DMS 273 treated with DMSO at 0.1 percent for 48 hours (cell line): ENCODE measurements around the gene GIT2.
"Not testable (repeated sequence)": the region's sequence is repeated elsewhere in the genome, so short reads cannot be mapped to it uniquely, and the experiment has no call there.

ENCODE experiments used
- DNase-seq: peaks from one replicate; lab custom pipeline; 2025; lab: John Stamatoyannopoulos, UW

GIT2 gene

DNA sequence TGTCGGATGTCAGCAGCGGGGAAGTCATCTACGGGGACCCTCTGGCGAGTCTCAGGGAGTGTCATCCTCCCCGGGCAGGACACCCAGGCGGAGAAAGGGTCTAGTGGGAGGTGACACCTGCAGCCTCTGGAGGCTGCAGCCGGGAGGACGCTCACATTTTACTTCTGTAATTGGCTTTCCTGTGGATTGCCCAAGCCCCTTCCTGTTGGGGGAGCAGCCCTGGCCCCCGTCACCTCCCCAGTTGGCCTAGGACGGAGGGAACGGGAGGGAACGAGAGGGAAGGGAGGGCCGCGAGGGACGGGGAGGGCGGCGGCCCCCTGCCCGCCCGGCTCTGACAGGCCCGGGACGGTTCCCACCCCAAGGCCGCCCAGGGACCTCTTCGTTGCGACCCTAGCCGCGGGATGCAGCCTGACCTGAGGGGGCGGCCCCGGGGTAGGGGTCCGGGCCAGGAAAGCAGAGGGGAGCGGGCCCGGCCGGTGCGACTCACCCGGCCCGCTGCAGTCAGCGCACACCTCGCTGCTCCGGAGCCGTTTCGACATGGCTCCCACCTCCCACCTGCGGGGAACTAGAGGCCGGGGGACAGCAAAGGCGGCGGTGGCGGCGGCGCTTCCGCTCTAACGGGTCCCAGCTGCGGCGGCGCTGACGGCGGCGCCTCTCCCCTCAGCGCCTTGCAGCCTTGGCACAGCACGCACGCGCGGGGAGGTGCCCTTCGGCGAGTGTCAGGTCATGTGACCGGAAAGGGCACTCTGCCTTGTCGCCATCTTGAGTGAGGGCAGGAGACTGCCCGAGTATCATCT, at the start of gene GIT2:
Gene GIT2, minus strand, starts transcription at position 683 of the 797 bp plus-strand sequence. Its CDS starts 144 bp downstream, at position 539.
- peak; percentile 84 for DNase-seq

DNA sequence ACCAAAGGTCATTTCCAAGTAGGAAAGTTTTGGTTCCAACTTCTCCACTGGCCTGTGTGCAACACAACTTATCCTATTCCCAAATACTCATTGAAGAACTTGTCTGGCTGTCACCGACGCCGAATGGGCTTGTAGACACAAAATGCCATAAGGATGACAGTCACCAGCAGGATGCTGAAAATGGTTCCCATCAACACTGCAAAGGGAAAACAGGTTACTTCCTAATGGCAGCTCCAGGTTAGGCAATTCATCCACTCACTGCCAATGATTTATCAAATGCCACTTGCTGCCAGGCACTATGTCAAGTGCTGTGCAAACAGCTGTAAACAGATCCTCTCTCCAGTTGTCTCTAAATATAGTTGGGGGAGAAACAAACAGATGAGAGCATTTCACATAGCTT, 46.1 kb upstream of the GIT2 start:
- DNase-seq: no peak

GRCh38 chr12:110039085-110039807, 43.1 kb upstream of the GIT2 start:
- DNase-seq: no peak

DNA sequence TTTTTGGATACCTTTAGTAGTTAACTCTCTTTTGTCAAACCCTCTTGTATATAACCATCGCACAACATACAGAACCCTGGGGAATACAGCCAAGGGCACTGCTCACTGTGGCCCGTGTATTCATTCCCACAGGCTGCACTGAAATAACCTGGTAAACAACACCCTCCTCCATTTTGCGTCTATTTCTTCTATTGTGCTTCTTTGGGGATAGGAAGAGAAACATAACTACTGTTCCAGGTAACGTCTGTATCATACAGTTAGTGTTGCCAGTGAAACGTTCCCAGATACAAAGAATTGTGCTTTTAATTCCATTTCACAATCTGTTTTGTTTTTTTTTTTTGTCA, 42.5 kb upstream of the GIT2 start:
- no peak for DNase-seq

DNA sequence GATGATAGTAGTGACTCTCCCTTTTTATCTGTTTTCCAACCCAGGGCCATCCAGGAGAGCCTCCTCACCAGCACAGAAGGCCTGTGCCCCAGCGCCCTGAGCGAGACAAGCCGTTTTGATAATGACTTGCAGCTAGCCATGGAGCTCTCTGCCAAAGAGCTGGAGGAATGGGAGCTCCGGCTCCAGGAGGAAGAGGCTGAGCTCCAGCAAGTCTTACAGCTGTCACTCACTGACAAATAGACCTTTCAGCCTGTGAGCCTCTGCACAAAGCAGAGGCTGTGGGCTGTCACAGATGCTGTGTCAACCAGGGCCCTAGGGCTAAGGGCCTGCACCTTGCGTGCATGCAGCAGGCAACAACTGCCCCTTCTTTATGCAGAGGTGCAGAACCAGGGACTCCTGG, 41.1 kb upstream of the GIT2 start:
- DNase-seq: no peak

- no peak for DNase-seq
Measured at GRCh38 chr12:110035534-110036104, 39.5 kb upstream of the GIT2 start.

GRCh38 chr12:110033888-110034287, 37.7 kb upstream of the GIT2 start:
- DNase-seq: no peak

DNA sequence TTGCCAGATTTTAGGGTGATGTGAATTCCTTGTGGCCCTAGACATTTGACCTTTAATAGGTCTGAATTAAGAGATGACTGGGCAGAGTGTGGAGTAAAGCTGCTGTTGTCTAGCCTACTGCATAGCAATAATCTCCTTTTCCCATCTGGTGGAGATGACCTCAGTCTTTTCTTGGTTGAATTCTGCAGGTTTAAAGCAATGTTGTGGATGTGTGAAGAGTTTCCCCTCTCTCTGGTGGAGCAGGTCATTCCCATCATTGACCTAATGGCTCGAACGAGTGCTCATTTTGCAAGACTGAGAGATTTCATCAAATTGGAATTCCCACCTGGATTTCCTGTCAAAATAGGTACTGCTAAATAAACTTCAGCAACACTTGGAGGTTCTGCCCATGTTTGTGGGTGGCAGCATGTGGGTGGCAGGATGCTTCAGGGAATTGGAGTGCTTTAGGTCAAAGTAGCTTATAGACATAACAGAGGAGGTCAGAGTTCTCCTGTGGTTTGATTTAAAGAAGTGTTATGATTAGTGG, 33.2 kb upstream of the GIT2 start:
- DNase-seq: no peak

- DNase-seq: no peak
Measured at GRCh38 chr12:110028323-110028722, 32.2 kb upstream of the GIT2 start.

GRCh38 chr12:110024051-110024450, 27.9 kb upstream of the GIT2 start:
- DNase-seq: no peak

- peak; percentile 41 for DNase-seq
Measured at GRCh38 chr12:110023059-110023980, 27.2 kb upstream of the GIT2 start.

DNA sequence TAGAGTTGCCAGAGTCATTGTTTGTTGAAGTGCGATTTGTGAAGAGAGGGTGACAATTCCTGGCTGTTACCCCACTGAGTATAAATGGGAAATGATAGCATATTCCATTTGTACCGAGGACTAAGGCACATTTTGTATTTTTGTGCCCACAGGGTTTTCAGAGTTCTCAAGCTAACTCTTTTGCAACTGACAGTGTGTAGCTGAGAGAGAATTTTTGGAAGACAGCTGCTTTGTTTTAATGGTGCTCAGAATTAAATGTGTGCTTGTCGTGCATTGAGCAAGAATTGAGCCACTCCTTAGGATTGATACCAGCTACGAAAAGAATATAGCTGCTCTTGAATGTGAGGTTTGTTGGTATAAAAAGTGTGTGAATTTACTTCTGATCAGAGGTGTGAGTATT, 24.8 kb upstream of the GIT2 start:
- DNase-seq: no peak

GRCh38 chr12:110015132-110015531, 19.0 kb upstream of the GIT2 start:
- no peak for DNase-seq

GRCh38 chr12:110012659-110013058, 16.5 kb upstream of the GIT2 start:
- DNase-seq: no peak

GRCh38 chr12:110012137-110012536, 16.0 kb upstream of the GIT2 start:
- no peak for DNase-seq

DNA sequence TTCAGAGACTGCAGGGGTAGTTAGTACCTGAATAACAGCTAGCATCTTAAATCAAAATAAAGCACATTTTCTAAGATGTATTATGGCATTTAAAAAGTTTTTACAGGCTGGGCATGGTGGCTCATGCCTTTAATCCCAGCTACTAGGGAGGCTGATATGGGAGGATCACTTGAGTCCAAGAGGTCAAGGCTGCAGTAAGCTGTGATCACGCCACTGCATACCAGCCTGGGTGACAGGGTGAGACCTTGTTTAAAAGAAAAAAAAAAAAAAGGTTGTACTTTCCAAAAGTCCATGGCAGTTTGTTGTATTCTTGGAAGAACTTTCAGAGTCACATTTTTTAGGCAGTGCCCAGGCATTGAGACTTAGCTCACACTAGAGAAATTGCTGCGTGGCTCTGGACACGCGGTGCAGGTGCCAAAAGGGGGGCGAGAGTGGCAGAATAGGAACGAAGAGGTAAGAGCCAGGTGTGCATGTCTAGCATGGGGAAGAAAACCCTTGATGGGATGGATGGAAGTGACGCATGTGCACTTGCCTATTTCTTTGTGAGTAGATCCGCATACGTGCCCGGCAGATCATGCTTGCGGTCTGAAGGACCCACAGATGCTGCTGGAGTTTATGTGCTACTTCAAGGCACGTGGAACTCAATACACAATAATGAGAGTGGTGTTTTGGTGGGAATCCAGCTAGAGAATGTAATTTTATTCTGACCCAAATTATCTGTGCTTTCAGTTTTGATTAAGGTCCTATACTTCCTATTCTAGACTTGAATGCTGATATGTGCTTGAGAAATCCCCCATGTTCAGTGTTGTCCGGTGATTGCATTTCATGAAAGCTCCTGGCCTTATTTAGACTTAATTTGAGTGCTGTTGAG, 14.9 kb upstream of the GIT2 start:
- DNase-seq: no peak

GRCh38 chr12:110008681-110009398, 12.7 kb upstream of the GIT2 start:
- DNase-seq: not testable (repeated sequence)

GRCh38 chr12:110007881-110008280, 11.7 kb upstream of the GIT2 start:
- no peak for DNase-seq

- no peak for DNase-seq
Measured at GRCh38 chr12:110006115-110006514, 9.9 kb upstream of the GIT2 start.

DNA sequence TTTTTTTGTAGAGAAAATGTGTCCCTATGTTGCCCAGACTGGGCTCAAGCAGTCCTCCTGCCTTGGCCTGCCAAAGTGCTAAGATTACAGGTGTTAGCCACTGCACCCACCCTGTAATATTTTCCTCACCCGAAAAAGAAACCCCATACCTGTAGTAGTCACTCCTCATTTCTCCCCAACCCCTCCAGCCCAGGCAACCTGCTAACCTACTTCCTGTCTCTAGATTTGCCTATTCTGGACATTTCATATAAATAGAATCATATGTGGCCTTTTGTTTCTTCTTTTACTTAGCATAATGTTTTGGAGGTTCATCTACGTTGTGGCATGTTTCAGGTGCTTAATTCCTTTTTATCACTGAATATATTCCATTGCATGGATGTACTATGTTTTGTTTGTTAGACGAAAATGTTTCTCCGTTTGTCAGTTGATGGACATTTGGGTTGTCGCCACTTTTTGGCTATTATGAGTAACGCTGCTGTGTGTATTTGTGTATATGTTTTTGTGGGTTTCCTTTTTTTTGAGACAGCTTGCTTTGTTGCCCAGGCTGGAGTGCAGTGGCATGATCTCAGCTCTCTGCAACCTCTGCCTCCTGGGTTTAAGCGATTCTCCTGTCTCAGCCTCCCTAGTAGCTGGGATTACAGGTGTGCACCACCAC, 9.3 kb upstream of the GIT2 start:
- DNase-seq: no peak
